HepG2 (cell line): Measurements from ENCODE around the gene BTN1A1. TPM values are rescaled to one million over a fixed set of nuclear protein-coding genes. Genes with fewer than 3 reads are reported as not detected.

Experiments
- FUBP1 ChIP-seq: sonication (generic); formaldehyde crosslinking; IDR thresholded peaks from 2 replicates; pipeline ENCODE4 v1.5.1; 2020; ENCODE audit warnings: missing genetic modification reagents, mild to moderate bottlenecking, borderline replicate concordance
- GATAD2A ChIP-seq: IDR thresholded peaks from 2 replicates; pipeline ENCODE4 v1.6.1; 2016
- HOXA9 ChIP-seq: sonication (generic); formaldehyde crosslinking; IDR thresholded peaks from 2 replicates; pipeline ENCODE4 v1.8.1; 2022; ENCODE audit warnings: missing genetic modification reagents, mild to moderate bottlenecking, moderate library complexity, borderline replicate concordance
- MATR3 ChIP-seq: sonication (generic); formaldehyde crosslinking; IDR thresholded peaks from 2 replicates; pipeline ENCODE4 v1.4.0; 2020; ENCODE audit warnings: missing genetic modification reagents
- MAZ ChIP-seq, 2 experiments: sonication (generic) in 1 of 2; formaldehyde crosslinking in 1 of 2; IDR thresholded peaks; 2 replicates each; pipeline versions ENCODE4 v1.5.0 to v1.6.1; 2012 to 2020; ENCODE audit warnings: low read depth in 2 of 2, mild to moderate bottlenecking in 2 of 2, borderline replicate concordance in 1 of 2, improper control_type of control experiment in 1 of 2, low read length in 1 of 2, missing genetic modification reagents in 1 of 2, moderate library complexity in 1 of 2
- NCOA1 ChIP-seq: sonication (generic); formaldehyde crosslinking; IDR thresholded peaks from 2 replicates; pipeline ENCODE4 v1.9.0; 2021; ENCODE audit warnings: missing genetic modification reagents
- NFIC ChIP-seq: IDR thresholded peaks from 2 replicates; pipeline ENCODE4 v1.6.1; 2012; ENCODE audit warnings: mild to moderate bottlenecking, low read length, inconsistent platforms
- RXRB ChIP-seq: IDR thresholded peaks from 2 replicates; pipeline ENCODE4 v1.6.1; 2016; ENCODE audit warnings: borderline replicate concordance, missing genetic modification reagents, missing compliant biosample characterization
- SMAD3 ChIP-seq: sonication (generic); formaldehyde crosslinking; IDR thresholded peaks from 2 replicates; pipeline ENCODE4 v1.4.0; 2020; ENCODE audit warnings: missing genetic modification reagents
- SMARCC2 ChIP-seq: fragments of 450-650 bp; IDR thresholded peaks from 2 replicates; pipeline ENCODE4 v1.6.1; 2017; ENCODE audit warnings: antibody characterized with exemption, mild to moderate bottlenecking
- TCF7 ChIP-seq: sonication (generic); IDR thresholded peaks from 2 replicates; pipeline ENCODE4 v1.6.1; 2016; ENCODE audit warnings: antibody characterized with exemption, low read depth
- TEAD2 ChIP-seq: sonication (generic); formaldehyde crosslinking; IDR thresholded peaks from 2 replicates; pipeline ENCODE4 v1.9.0; 2021; ENCODE audit warnings: missing genetic modification reagents
- ZMYM4 ChIP-seq: sonication (generic); formaldehyde crosslinking; IDR thresholded peaks from 2 replicates; pipeline ENCODE4 v1.8.1; 2023; ENCODE audit warnings: mild to moderate bottlenecking, missing genetic modification reagents
- ZNF101 ChIP-seq: sonication (generic); formaldehyde crosslinking; IDR thresholded peaks from 2 replicates; pipeline ENCODE4 v1.4.0; 2020; ENCODE audit warnings: mild to moderate bottlenecking, low read depth, missing genetic modification reagents, borderline replicate concordance
- ZNF296 ChIP-seq: sonication (generic); formaldehyde crosslinking; conservative IDR thresholded peaks from 2 replicates; pipeline ENCODE4 v1.5.0; 2020; ENCODE audit warnings: mild to moderate bottlenecking, missing genetic modification reagents
- ZNF431 ChIP-seq: sonication (generic); formaldehyde crosslinking; IDR thresholded peaks from 2 replicates; pipeline ENCODE4 v1.9.0; 2022; ENCODE audit warnings: missing genetic modification reagents, low read depth, mild to moderate bottlenecking, borderline replicate concordance
- ZNF512B ChIP-seq: sonication (generic); formaldehyde crosslinking; IDR thresholded peaks from 2 replicates; pipeline ENCODE4 v1.5.1; 2020; ENCODE audit warnings: missing genetic modification reagents, mild to moderate bottlenecking, borderline replicate concordance
- ZSCAN22 ChIP-seq: sonication (generic); formaldehyde crosslinking; IDR thresholded peaks from 2 replicates; pipeline ENCODE4 v1.4.0; 2020; ENCODE audit warnings: mild to moderate bottlenecking, missing genetic modification reagents
- polyA plus RNA-seq, 8 experiments: library from polyadenylated mRNA; depleted of rRNA in 3 of 8; stranded (reverse) in 7 of 8; unstranded in 1 of 8; fragments of >200 nt; fragmentation: Illumina TruSeq in 4 of 8; extraction: Trizol in 4 of 8; gene quantifications; 2 replicates each; pipeline versions ENCODE4 v1.2.1 to v1.2.3, GENCODE V29; 2011 to 2016; ENCODE audit warnings: low read depth in 4 of 8, missing spikeins in 1 of 8, mixed read lengths in 1 of 8; ENCODE audit not compliant: insufficient read depth in 1 of 8
- total RNA-seq, 5 experiments: library from RNA; depleted of rRNA; stranded (reverse); fragments of >200 nt; fragmentation: Illumina TruSeq; extraction: Trizol; gene quantifications; 2 replicates each; pipeline ENCODE4 v1.2.3, GENCODE V29; 2016; ENCODE audit warnings: low read depth in 1 of 5
- TF ChIP-seq, protein P1 (sequence below): sonication (generic); formaldehyde crosslinking; IDR thresholded peaks from 2 replicates; pipeline ENCODE4 v1.5.0; 2020; ENCODE audit warnings: missing genetic modification reagents, mild to moderate bottlenecking, borderline replicate concordance
- TF ChIP-seq, protein P2 (sequence below), 2 experiments: IDR thresholded peaks; 2 replicates each; pipeline ENCODE4 v1.6.1; 2011 to 2012; ENCODE audit warnings: low read length in 2 of 2, borderline replicate concordance in 1 of 2, low read depth in 1 of 2, mild to moderate bottlenecking in 1 of 2, moderate library complexity in 1 of 2

Gene BTN1A1
- total and polyA plus RNA-seq, 2 of the 13 experiments (the other 11 are each of a cell fraction or from before 2014, with no cell fraction given), result 0.04 TPM; not detected in 1

- TF ChIP-seq TCF7 (peak; percentile 34; the same call in 1 of the 2 replicates), GATAD2A (peak; percentile 92), ZNF512B (no peak), ZMYM4 (CRISPR knock-in tag) (peak; percentile 82), ZNF431 (CRISPR knock-in tag) (no peak; the same call in 1 of the 2 replicates), MAZ (IDR thresholded peaks at IDR 0.05; ENCODE audit: borderline replicate concordance, low read depth, low read length) (no peak), MAZ (CRISPR knock-in tag; IDR thresholded peaks at IDR 0.05; ENCODE audit: low read depth) (peak; percentile 44; the same call in 1 of the 2 replicates), ZNF101 (CRISPR knock-in tag) (no peak), HOXA9 (CRISPR knock-in tag) (no peak), MATR3 (CRISPR knock-in tag) (no peak), NCOA1 (CRISPR knock-in tag) (no peak), RXRB (CRISPR knock-in tag) (peak; percentile 81), SMARCC2 (no peak), SMAD3 (CRISPR knock-in tag) (peak; percentile 89), NFIC (peak; percentile 78), TEAD2 (no peak), ZNF296 (CRISPR knock-in tag) (no peak), ZSCAN22 (CRISPR knock-in tag) (no peak), FUBP1 (CRISPR knock-in tag) (no peak)
- TF ChIP-seq, protein P1, sequence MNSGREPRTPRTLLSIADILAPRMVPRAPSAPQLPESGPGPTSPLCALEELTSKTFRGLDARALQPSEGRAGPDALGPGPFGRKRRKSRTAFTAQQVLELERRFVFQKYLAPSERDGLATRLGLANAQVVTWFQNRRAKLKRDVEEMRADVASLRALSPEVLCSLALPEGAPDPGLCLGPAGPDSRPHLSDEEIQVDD (CRISPR knock-in tag), result no peak
- TF ChIP-seq, protein P2, sequence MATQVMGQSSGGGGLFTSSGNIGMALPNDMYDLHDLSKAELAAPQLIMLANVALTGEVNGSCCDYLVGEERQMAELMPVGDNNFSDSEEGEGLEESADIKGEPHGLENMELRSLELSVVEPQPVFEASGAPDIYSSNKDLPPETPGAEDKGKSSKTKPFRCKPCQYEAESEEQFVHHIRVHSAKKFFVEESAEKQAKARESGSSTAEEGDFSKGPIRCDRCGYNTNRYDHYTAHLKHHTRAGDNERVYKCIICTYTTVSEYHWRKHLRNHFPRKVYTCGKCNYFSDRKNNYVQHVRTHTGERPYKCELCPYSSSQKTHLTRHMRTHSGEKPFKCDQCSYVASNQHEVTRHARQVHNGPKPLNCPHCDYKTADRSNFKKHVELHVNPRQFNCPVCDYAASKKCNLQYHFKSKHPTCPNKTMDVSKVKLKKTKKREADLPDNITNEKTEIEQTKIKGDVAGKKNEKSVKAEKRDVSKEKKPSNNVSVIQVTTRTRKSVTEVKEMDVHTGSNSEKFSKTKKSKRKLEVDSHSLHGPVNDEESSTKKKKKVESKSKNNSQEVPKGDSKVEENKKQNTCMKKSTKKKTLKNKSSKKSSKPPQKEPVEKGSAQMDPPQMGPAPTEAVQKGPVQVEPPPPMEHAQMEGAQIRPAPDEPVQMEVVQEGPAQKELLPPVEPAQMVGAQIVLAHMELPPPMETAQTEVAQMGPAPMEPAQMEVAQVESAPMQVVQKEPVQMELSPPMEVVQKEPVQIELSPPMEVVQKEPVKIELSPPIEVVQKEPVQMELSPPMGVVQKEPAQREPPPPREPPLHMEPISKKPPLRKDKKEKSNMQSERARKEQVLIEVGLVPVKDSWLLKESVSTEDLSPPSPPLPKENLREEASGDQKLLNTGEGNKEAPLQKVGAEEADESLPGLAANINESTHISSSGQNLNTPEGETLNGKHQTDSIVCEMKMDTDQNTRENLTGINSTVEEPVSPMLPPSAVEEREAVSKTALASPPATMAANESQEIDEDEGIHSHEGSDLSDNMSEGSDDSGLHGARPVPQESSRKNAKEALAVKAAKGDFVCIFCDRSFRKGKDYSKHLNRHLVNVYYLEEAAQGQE (IDR thresholded peaks at IDR 0.05; ENCODE audit: borderline replicate concordance in 1 of 2, low read depth in 1 of 2, low read length in 2 of 2), result peak in 1 of 2 experiments; percentile 73; a peak in 1 of 4 replicates
Measured at GRCh38 chr6:26532699-26533531, 32.8 kb downstream of the BTN1A1 start (continued).
